NCI-H2107 treated with DMSO at 0.1 percent for 48 hours (cell line): ENCODE data around the gene IFNGR1.

Experiments used
- DNase-seq: peaks from one replicate; lab custom pipeline; 2025; ENCODE audit not compliant: unreplicated experiment; lab: John Stamatoyannopoulos, UW

Gene IFNGR1

DNA sequence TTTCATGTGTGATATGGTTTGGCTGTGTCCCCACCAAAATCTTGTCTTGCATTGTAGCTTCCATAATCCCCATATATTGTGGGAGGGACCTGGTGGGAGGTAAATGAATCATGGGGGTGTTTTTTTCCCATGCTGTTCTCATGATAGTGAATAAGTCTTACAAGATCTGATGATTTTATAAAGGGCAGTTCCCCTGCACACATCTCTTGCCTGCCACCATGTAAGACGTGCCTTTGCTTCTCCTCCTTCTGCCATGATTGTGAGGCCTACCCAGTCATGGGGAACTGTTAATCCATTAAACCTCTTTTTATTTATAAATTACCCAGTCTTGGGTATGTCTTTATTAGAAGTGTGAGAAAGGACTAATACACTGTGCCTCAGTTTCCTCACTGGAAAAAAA lies 41.6 kb downstream of the IFNGR1 start:
- no peak for DNase-seq

GRCh38 chr6:137176729-137177128 lies 42.5 kb downstream of the IFNGR1 start:
- DNase-seq: no peak

DNA sequence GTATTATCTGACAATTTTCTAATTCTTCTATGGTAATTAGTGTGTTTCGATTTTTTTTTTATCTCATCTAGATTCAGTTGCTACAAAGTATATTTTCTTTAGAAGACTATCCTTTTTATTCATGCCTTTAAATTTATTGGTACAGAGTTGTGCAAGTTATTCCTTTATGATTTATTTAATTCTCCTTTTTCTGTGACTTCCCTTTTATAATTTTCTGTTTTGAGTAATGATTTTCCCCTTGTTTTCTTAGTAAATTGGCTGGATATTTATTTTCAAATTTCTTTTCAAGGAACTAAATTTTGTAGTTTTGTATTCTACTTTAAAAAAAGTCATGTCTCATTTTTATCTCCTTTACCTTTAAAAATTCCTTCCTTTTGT lies 43.3 kb downstream of the IFNGR1 start:
- DNase-seq: no peak

- DNase-seq: no peak
These were observed 43.9 kb downstream of the IFNGR1 start for GRCh38 chr6:137175157-137175867.

DNA sequence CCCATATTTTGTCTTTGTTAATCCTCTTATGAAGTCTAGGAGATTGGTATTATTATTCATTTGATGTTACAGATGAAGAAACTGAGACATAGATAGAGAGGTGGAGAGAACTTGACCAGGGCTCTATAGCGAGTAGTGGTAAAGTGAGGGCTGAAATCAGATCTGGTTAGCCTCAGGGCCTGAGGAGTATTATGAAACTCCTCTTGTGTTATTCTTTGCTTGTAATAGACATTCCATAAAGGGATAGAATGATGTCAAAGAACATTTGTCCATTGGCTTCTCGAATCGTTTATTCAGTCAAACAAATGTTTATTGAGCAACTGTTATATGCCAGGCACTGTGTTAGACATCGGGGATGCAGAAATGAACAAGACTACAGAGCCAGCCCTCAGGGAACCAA lies 45.7 kb downstream of the IFNGR1 start, which contains the start of gene IL22RA2:
Gene IL22RA2, minus strand, starts transcription at position 144 of the 400 bp plus-strand sequence. CDS start 11,895 bp downstream, outside the sequence.
- DNase-seq: no peak

DNA sequence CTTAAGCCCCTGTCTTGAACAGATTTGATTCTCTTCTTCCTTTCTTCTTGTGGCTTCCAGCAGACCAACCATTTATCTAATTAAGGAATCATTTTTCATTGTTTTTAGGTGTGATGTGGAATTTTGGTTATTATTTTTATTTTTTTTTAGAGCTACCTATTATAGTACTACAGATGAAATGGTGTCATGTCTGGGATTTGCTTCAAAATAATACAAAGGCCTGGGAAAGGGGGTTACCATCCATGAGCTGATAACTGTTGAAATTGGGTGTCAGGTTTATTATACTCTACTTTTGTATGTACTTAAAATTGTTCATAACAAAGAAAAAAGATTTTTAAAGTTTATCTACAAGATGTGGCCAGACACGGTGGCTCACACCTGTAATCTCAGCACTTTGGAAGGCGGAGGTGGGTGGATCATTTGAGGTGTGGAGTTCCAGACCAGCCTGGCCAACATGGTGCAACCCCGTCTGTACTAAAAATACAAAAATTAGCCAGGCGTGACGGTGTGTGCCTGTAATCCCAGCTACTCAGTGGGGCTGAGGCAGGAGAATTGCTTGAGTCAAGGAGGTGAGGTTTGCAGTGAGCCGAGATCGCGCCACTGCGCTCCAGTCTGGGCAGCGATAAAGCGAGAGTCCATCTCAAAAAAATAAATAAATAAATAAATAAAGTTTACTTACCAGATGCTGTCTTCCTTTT lies 46.3 kb downstream of the IFNGR1 start:
- no peak for DNase-seq

DNA sequence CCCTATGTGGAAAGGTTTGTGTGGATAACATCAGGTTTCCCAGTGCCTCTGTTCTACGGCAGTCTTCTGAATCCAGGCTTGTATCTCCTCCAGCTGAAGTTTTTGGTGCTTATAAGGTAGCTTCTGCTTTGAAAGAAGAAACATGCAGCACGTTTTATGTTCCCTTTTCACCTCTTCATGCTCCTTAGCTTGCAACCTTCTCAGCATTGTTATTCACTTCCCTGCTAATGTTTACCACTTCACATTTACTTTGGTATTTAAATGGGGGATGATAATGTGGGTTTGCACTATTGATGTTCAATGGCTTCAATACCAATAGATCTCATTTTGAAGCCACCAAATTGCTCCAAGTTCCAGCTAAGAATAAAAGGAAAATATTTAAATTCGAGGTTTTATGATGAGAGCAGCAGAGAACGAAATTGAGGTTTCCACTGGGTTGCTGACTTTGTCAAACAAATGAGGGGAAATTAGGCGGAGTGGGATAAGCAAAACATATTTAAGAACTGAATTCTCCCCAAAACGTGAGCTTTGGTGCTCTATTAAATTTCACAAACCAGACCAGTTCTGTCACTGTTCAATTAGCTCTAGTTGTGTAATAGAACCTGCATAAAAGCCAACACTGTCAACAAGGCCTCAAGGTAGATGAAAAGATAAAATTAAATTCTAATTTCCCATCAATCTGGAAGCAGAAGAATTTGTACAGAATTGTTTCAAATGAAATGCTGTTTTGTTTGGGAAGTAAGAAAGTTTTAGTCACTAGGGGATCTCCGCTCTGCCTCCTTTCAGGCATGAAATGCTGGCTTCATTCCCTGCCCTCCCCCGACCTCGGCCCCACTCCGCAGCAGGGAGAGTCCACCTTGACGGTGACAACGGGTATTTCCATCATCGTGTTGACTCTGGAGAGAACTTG lies 47.1 kb downstream of the IFNGR1 start:
- DNase-seq: no peak

- DNase-seq: no peak
These were observed 48.2 kb downstream of the IFNGR1 start for GRCh38 chr6:137171053-137171374.

GRCh38 chr6:137170266-137171052 lies 48.7 kb downstream of the IFNGR1 start:
- no peak for DNase-seq

DNA sequence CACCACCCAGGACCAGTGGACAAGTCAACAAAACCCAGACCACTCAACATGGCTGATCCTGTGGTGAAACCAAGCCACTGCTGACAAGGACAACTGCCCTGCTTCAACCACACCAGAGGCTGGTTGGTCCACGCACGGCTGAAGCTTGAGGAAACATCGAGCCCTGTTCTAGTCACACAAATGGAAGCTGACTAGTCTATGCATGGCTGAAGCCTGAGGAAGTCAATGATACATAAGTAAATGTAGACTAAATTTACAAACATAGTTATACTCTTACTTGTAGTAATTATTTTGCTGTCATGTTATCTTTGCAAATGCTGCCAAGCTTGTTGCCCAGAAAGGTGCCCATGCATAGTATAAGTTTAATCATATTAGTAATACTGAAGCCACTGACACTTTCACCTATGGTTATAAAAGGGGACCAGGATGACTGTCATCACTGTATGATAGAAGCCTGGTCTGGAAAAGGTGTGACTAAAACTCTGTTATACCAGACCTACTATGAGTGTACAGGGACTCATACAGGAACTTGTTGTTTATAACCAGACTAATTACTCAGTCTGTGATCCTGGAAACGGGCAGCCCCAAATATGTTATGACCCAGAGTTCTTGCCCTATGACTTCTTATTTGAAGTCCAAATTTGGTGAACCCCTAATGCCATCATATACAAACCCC lies 51.3 kb downstream of the IFNGR1 start:
- DNase-seq: no peak

DNA sequence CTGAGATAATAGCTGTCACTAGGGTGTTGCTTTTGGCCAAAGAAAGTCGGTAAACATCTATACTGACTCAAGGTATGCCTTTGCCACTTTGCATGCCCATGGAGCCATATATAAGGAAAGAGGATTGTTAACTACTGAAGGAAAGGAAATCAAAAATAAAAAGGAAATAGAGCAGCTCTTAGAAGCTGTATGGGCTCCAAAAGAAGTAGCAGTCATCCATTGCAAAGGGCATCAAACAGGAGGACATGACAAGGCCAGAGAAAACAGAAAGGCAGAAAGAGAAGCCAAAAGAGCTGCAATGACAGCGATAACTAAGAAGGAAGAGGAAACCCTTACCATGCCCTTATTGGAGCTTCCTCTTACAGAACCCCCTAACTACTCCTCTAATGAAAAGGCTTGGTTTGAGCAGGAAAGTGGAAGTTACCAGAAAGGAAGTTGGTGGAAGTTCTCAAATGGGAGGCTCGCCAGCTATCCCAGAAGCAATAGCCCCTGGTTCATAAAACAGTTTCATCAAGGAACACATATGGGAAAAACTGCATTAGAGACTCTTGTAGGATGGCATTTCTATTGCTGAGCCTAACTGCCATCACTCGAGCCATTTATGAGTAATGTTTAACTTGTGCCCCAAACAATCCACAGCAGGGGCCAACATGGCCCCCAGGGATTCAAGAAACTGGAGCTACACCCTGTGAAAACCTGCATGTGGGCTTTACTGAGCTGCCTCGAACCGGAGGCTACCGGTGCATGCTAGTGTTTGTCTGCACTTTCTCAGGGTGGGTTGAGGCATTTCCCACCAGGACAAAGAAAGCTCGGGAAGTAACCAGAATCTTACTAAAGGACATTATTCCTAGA lies 52.7 kb downstream of the IFNGR1 start:
- no peak for DNase-seq

DNA sequence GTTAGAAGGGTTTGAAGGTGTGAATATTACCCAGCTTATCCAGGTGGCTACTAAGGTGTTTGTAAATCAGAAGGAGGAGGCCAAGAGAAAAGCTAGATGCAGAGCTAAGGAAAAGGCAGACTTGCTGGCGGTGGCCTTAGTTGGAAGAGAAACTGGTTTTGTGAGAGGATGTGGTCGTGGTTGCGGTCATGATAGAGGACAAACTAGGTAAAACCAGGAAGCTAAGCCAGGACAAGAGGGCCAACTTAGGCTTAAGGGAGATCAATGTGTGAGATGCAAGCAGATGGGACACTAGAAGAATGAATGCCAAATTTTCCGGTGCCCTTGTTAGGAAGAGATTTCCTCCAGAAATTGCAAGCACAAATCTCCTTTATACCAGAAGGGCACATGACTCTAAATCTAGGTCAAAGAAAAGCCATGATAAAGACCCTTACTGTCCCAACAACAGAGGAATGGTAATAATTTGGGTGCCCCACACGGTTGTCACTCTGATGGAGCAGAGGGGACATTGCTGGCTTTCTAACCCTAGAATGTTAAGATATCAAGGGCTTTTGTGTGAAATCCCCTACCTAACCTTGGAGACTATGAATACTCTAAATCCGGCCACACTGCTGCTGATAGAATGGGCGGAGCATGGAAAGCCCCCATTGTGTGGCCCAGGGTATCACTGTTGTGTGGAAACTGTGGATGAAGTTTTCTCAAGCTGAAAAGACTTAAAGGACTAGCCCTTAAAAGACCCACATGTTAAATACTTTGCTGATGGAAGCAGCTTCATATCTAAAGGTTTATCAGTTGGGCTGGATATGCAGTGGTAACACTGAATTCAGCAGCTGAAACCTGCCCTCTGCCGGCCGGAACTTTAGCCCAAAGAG lies 53.6 kb downstream of the IFNGR1 start:
- DNase-seq: no peak

DNA sequence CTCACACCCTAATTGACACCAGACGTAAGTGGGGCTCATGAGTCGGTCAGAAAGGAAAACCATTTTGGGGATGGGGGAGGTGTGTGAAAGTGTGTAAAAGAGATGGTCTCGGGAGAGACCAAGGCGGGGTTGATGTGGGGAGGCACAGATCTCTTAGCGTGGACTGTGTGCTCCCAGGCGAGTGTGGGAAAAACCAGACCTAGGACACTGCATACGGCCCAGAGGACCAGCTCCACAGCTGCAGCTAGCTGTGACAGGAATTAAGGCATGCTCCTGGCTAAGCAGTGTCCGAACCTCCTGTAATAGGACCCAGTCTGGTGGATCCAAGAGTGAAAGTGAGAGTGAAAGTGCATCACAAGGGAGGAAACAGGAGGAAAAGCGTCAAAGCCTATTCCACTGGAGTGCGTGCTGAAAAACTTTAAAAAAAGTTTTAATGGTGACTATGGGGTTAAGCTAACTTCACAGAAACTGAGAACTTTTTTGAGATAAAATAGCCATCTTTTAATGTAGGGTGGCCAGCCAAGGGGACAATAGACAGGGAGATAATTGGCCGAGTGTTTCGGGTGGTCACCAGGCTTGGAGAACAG lies 55.4 kb downstream of the IFNGR1 start:
- no peak for DNase-seq

DNA sequence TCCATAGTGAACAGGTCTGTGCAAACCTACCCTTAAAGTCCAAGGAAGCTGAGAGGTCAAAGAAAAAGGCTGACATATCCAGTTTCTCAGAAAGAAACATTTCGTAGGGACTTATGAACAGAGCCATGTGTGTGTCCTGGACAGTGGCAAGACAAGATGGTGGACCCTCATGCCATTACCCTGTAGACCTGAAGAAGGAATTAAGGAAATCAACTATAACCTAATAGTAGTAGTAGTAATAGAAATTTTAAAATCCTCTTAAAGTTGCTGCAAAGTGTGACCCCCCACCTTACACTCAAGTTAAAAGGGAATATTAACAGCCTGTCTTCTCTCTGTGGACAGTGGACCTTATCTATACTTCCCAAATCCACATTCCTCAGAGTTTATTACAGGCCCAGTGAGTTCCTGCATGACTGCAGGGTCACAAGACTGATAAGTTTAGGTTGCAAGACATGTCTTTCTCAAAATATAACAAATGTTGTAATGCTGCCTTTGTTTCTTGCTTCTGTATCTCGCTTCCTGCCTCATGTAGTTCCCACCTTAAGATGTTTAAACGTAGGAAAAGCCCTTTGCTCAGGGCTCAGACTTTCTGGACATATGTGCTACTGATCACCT lies 56.4 kb downstream of the IFNGR1 start:
- no peak for DNase-seq

DNA sequence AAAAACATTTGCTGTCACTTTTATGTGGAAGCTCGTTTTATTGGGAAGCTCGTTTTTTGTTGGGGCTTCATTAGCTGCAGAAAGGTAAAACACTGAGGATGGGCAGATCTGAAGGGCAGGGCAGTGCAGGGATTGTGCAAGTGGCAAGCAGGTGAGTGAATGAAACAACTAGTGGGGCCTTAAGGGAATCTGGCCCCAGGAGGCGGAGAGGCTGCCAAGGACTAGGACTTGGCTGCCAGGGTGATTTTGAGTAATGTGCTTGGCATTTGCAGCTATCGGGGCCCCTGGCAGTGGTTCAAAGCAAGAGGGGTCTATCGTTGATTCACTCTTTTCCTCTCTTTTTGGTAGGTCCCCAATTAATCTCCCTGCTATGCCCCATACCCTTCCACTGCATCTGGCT lies 57.2 kb downstream of the IFNGR1 start:
- no peak for DNase-seq

DNA sequence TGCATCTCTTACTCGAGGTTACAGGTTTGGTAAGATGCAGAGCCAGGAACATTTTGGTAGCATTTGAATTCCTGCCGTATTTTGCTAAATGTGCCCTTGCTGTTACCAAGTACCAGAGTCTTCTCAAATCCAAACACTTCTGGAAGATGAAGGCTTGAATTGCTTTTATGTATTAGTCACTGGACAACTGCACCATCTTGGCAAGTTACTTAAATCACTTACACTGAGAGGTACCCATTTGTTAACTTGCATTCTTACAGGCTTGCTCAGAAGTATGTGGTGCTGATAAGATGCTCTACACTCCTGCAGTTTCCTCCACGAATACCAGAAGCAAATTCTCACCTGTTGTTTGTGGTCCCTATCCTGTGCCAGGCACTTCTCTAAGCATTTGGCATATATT lies 58.4 kb downstream of the IFNGR1 start:
- DNase-seq: no peak

- no peak for DNase-seq
These were observed 59.3 kb downstream of the IFNGR1 start for GRCh38 chr6:137159912-137160311.

GRCh38 chr6:137157601-137158000 lies 61.6 kb downstream of the IFNGR1 start:
- DNase-seq: no peak
